Suppressor macrophage treated with lipopolysaccharide for 4 hours (primary cell): ENCODE data around the gene GIGYF1.
"Not testable (repeated sequence)": the region's sequence is repeated elsewhere in the genome, so short reads cannot be mapped to it uniquely, and the experiment has no call there.

Experiments
- DNase-seq: peaks from one replicate; pipeline ENCODE4 v3.0.0-alpha.2; 2020

GIGYF1 gene

GRCh38 chr7:100694098-100694745 lies at the start of gene GIGYF1:
Gene GIGYF1 (minus strand): TSS chr7:100694250. CDS start chr7:100688238, 6,012 bp downstream.
- peak; percentile 71 for DNase-seq

- DNase-seq = no peak
Measured at GRCh38 chr7:100739934-100740333, 45.9 kb upstream of the GIGYF1 start.

- no peak for DNase-seq
Measured at GRCh38 chr7:100736671-100737070, 42.6 kb upstream of the GIGYF1 start.

- DNase-seq = no peak
Measured at GRCh38 chr7:100735730-100736129, 41.7 kb upstream of the GIGYF1 start.

DNA sequence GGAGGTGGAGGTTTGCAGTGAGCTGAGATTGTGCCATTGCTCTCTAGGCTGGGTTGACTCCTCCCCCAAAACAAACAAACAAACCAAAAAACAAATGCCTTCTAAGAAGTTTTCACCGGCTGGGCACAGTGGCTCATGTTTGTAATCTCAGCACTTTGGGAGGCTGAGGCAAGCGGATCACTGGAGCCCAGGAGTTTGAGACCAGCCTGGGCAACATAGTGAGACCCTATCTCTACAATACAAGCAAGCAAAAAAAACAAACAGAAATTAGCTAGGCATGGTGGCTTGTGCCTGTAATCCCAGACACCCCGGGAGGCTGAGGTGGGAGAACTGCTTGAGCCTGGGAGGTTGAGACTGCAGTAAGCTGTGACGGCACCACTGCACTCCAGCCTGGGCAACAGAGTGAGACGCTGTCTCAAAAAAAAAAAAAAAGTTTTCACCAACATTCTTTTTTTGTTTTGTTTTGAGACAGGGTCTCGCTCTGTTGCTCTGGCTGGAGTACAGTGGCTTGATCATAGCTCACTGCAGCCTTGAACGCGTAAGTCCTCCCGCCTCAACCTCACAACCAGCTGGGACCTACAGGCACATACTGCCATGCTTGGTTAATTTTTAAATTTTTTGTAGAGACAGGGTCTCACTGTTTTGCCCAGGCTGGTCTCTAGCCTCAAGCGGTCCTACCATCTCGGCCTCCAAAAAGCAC lies 38.0 kb upstream of the GIGYF1 start:
- no peak for DNase-seq

DNA sequence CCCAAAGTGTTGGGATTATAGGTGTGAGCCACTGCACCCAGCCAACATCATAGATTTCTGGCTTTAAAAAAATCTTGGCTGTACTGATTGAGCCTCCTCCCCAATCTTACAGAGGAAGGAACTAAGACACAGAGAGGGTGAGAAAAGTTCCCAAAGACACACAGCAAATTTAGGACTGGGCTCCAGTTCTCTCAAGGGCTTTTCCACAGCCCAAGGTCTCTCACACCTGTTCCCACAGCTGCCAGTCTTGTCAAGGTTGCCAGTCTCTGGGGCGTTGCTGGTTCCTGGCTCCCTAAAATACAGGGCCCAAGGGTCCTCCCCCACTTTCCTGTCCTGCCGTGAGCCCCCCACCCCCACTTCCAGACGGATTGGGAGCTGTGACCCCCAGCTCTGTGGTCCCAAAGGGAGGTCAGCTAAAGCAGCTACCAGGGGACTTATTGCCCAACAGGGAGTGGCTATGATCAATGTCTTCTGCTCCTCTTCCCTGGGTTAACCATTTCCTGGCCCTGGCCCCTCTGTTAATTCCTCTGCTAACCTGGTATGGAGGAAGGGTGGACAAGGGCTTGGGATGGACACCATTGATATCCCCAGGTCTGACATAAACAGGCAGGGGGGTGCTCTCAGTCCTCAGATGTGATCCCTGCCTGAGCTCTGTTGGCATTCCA lies 36.2 kb upstream of the GIGYF1 start:
- no peak for DNase-seq

- no peak for DNase-seq
Measured at GRCh38 chr7:100728196-100728595, 34.1 kb upstream of the GIGYF1 start.

DNA sequence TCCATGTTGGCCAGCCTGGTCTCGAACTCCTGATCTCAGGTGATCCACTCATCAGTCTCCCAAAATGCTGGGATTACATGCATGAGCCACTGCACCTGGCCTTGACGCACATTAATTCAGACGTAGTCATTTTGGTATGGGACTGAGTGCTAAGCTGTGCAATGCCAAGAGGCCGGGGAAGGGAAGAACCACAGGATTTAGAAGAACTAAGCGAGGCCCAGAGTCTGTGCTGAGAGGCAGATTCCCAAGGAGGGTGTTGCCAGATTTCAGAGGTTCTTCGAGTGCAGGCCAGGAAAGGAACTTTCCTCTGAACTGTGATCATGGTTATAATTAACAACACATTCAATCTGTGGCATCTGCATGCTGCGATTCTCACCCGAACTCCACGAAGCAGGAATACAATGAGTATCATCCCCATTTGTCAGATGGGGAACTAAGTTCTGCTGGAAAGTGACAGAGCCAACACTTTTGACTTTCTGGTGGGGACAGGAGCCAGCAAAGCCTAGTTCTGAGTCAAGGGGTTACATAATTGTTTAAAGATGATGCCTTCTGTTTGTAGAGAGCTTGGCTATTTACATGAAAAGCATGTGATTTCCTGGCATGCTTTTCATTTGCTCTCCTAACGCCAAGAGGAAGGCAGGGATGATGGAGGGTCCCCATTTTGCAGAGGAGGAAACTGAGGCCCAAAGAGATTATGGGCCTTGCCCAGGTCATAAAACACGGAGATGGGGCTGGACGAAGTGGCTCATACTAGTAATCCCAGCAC lies 33.1 kb upstream of the GIGYF1 start:
- DNase-seq = no peak

DNA sequence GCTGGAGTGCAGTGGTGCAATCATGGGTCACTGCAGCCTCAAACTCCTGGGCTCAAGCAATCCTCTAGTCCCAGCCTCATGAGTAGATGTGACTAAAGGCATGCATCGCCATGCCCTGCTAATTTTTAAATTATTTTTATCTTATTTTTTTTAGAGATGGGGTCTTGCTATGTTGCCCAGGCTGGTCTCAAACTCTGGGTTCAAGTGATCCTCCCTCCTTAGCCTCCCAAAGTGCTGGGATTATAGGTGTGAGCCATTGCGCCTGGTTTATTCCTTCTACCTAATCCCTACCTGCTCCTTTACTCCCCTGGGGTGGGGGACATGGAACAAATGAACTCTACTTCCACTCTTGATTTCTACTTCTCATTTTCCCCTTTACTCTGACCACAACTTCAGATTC lies 30.3 kb upstream of the GIGYF1 start:
- not testable (repeated sequence) for DNase-seq

DNA sequence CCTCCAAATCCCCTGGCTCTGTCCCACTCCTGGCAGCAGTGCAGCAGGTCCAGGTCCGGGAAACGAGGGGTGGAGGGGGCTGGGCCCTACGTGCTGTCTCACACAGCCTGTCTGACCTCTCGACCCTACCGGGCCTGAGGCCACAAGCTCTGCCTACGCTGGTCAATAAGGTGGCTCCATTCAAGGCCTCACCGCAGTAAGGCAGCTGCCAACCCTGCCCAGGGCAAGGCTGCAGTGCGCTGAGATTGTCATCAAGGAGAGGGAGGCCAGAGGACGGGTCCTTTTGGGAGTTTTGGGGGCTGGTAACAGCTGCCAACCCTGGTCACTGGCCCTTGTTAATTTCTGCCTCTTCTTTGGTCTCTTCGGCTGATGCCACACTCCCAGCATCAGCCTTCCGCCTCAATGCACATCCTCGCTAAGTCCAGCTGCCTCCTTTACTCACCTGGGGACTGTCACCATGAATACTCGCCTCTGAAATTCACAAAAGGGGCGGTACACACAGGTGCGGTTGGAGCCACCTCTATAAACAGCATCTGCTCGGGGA lies 29.8 kb upstream of the GIGYF1 start:
- DNase-seq = no peak

GRCh38 chr7:100722480-100723212 lies 28.6 kb upstream of the GIGYF1 start:
- DNase-seq = no peak

DNA sequence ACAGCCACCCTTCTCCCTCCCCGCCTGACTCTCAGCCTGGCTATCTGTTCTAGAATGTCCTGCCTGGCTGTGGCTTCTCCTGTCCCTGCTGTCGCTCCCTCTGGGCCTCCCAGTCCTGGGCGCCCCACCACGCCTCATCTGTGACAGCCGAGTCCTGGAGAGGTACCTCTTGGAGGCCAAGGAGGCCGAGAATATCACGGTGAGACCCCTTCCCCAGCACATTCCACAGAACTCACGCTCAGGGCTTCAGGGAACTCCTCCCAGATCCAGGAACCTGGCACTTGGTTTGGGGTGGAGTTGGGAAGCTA lies 27.4 kb upstream of the GIGYF1 start:
- no peak for DNase-seq

DNA sequence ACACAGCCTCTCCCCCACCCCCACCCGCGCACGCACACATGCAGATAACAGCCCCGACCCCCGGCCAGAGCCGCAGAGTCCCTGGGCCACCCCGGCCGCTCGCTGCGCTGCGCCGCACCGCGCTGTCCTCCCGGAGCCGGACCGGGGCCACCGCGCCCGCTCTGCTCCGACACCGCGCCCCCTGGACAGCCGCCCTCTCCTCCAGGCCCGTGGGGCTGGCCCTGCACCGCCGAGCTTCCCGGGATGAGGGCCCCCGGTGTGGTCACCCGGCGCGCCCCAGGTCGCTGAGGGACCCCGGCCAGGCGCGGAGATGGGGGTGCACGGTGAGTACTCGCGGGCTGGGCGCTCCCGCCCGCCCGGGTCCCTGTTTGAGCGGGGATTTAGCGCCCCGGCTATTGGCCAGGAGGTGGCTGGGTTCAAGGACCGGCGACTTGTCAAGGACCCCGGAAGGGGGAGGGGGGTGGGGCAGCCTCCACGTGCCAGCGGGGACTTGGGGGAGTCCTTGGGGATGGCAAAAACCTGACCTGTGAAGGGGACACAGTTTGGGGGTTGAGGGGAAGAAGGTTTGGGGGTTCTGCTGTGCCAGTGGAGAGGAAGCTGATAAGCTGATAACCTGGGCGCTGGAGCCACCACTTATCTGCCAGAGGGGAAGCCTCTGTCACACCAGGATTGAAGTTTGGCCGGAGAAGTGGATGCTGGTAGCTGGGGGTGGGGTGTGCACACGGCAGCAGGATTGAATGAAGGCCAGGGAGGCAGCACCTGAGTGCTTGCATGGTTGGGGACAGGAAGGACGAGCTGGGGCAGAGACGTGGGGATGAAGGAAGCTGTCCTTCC lies 26.8 kb upstream of the GIGYF1 start:
- no peak for DNase-seq

GRCh38 chr7:100720279-100720670 lies 26.2 kb upstream of the GIGYF1 start, which contains the start of gene EPO:
Gene EPO (plus strand): TSS chr7:100720468. CDS start chr7:100720981, 513 bp downstream.
- DNase-seq = no peak

- DNase-seq = no peak
Measured at GRCh38 chr7:100719523-100720278, 25.7 kb upstream of the GIGYF1 start.

DNA sequence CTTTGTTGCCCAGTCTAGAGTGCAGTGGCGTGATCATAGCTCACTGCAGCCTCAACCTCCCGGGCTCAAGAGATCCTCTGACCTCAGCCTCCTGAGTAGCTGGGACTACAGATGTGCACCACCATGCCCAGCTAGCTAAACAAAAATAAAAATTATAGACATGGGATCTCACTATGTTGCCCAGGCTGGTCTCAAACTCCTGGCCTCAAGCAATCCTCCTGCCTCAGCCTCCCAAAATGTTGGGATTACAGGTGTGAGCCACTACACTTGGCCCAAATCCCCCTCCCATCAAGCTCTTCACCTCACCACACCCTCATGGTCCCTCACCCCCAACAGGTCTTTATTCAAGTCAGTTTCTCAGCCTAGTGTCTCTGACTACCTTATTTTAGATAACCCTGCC lies 23.0 kb upstream of the GIGYF1 start:
- DNase-seq = not testable (repeated sequence)

- no peak for DNase-seq
Measured at GRCh38 chr7:100714725-100715124, 20.7 kb upstream of the GIGYF1 start.

- no peak for DNase-seq
Measured at GRCh38 chr7:100711369-100711768, 17.3 kb upstream of the GIGYF1 start.

DNA sequence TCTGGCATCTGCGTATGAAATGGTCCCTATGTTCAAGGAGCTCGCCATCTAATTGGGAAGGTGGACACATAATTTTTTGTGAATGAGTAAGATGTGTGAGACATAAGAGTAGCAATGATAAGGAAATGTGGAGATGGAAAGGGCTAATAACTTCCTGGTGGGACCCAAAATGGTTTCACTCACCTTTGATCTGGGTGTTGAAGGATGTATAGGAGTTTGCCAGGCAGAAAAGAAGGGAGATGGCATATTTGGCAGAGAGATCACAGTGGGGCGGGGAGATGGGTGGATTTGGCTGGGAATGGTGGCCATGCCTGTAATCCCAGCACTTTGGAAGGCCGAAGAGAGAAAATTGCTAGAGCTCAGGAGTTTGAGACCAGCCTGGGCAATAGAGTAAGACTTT lies 16.4 kb upstream of the GIGYF1 start:
- DNase-seq = no peak

DNA sequence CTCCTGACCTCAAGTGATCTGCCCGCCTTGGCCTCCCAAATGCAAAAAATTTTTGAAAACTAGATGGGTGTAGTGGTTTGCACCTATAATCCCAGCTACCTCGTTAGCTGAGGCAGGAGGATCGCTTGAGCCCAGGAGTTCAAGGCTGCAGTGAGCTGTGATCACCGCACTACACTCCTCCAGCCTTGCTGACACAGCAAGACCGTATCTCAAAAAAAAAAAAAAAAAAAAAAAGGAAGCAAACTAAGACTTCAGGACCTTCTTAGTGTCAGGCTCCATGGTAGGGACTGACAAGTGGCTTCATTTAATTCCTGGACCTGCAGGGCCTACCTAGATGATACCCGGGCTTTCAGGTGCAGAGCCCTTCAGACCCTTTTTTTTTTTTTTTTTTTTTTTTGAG lies 14.3 kb upstream of the GIGYF1 start:
- DNase-seq = no peak
